ENCODE results near the gene B4GALNT1.

The B4GALNT1 gene

DNA sequence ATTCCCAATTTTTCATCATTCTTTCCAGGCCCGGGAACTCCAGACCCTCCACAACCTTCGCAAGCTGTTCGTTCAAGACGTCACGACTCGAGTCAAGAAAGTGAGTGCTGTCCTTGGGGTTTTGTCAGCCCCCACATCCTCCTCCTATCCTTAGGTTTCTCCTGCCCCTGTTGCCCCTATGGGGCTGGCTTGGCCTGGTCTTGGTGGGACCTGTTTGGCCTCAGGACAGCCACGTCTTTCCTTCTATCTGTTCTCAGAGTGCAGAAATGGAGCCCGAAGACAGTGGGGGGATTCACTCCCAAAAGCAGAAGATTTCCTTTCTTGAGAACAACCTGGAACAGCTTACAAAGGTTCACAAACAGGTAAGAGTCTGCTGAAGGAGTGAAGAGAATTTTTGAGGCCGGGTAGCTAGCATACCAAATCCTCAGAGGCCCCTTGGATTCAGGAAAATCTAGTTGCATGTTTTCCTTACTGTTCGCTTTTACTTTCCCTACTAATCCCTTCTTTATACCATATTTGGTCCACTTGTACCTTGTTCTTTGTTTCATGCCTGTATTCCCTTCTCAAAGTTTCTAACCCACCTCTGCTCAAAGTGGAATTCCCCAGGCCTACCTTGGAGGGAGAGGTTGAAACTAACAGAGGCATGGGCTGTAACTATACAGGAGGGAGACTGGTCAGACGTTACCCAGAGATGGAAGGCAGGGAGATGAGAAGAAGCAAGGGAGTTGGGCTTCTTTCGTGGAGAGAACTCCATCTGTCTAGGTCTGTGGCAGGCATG lies 54.8 kb downstream of the B4GALNT1 start:
- Mint-ChIP-seq H3K4me3 (no peak overlapping the region), H3K27me3 (peaks cover 20% of the 10 kb centered on the region), H3K9me3 (no peaks in the 10 kb centered on the region), H3K27ac (no peak overlapping the region), H3K36me3 (no peaks in the 10 kb centered on the region), H3K4me1 (peaks cover 3% of the 10 kb centered on the region)
- ATAC-seq: no peak

GRCh38 chr12:57576613-57577160 lies 56.3 kb downstream of the B4GALNT1 start:
- no peak overlapping the region for H3K4me3 Mint-ChIP-seq
- no peak overlapping the region for H3K27ac Mint-ChIP-seq
- H3K9me3 Mint-ChIP-seq: no peaks in the 10 kb centered on the region
- H3K36me3 Mint-ChIP-seq: no peaks in the 10 kb centered on the region
- no peak for ATAC-seq
- H3K4me1 Mint-ChIP-seq: no peaks in the 10 kb centered on the region
- H3K27me3 Mint-ChIP-seq: peaks cover 14% of the 10 kb centered on the region
